Progenitor cell of endocrine pancreas (in vitro differentiated cells): ENCODE data around the gene CCRL2. TPM values are rescaled to one million over a fixed set of nuclear protein-coding genes. Genes with fewer than 3 reads are reported as not detected.

Experiments used
- DNase-seq: peaks from one replicate; pipeline ENCODE4 v3.0.0; 2021; ENCODE audit warnings: low spot score; ENCODE audit not compliant: unreplicated experiment
- H3K27ac Mint-ChIP-seq: 2 replicates; pipeline ENCODE4 v1.8.0; 2021; ENCODE audit warnings: mild to moderate bottlenecking, moderate library complexity, mixed read lengths
- H3K27me3 Mint-ChIP-seq: 2 replicates; pipeline ENCODE4 v1.8.0; 2021; ENCODE audit warnings: mixed read lengths
- H3K36me3 Mint-ChIP-seq: 2 replicates; pipeline ENCODE4 v1.8.0; 2022; ENCODE audit warnings: mixed read lengths; ENCODE audit not compliant: insufficient read depth
- H3K4me1 Mint-ChIP-seq: 2 replicates; pipeline ENCODE4 v1.8.0; 2021; ENCODE audit warnings: low read depth, mixed read lengths
- H3K4me3 Mint-ChIP-seq: 2 replicates; pipeline ENCODE4 v1.8.0; 2021; ENCODE audit warnings: low read depth, mild to moderate bottlenecking, moderate library complexity, mixed read lengths
- H3K9me3 Mint-ChIP-seq: 2 replicates; pipeline ENCODE4 v1.8.0; 2021; ENCODE audit warnings: low read depth, mixed read lengths
- total RNA-seq: library from RNA; stranded (reverse); gene quantifications from 2 replicates; pipeline ENCODE4 v1.2.1, GENCODE V29; 2021
- TF ChIP-seq, protein P1 (sequence below): fragments of 200-600 bp; sonication (generic); IDR thresholded peaks from one replicate; pipeline ENCODE4 v1.5.0; 2021; ENCODE audit warnings: antibody characterized with exemption, mild to moderate bottlenecking; ENCODE audit not compliant: unreplicated experiment

Gene CCRL2
- total RNA-seq, 1 donor from 2014 or later: not detected

GRCh38 chr3:46398186-46398955, 8.7 kb upstream of the CCRL2 start:
- TF ChIP-seq, protein P1, sequence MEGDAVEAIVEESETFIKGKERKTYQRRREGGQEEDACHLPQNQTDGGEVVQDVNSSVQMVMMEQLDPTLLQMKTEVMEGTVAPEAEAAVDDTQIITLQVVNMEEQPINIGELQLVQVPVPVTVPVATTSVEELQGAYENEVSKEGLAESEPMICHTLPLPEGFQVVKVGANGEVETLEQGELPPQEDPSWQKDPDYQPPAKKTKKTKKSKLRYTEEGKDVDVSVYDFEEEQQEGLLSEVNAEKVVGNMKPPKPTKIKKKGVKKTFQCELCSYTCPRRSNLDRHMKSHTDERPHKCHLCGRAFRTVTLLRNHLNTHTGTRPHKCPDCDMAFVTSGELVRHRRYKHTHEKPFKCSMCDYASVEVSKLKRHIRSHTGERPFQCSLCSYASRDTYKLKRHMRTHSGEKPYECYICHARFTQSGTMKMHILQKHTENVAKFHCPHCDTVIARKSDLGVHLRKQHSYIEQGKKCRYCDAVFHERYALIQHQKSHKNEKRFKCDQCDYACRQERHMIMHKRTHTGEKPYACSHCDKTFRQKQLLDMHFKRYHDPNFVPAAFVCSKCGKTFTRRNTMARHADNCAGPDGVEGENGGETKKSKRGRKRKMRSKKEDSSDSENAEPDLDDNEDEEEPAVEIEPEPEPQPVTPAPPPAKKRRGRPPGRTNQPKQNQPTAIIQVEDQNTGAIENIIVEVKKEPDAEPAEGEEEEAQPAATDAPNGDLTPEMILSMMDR: no peak
- Mint-ChIP-seq H3K9me3 (no peaks in the 10 kb centered on the region), H3K27me3 (peaks cover 17% of the 10 kb centered on the region), H3K27ac (no peak overlapping the region), H3K4me3 (no peak overlapping the region), H3K36me3 (no peaks in the 10 kb centered on the region), H3K4me1 (no peaks in the 10 kb centered on the region)
- no peak for DNase-seq

DNA sequence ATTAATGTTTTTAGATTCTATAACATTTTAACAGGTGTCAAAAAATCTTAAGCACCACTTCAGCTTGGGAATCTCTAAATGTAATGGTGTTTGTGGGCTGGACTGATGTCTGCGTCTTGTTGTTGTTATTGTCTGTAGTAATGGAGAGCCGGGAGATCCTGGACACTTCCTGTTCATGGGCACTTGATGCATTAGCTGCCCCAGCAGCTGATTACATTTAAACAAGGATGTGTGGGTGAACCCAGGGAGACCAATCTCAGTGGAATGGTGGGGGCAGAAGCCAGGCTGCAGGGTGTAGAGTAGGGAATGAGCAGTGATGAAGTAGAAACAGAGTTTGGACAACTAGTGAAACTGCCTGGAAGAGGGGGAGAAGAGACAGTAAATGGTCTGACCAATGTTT, 8.0 kb upstream of the CCRL2 start:
- H3K4me3 Mint-ChIP-seq: no peak overlapping the region
- peaks cover 20% of the 10 kb centered on the region for H3K27me3 Mint-ChIP-seq
- H3K36me3 Mint-ChIP-seq: no peaks in the 10 kb centered on the region
- DNase-seq: no peak
- H3K9me3 Mint-ChIP-seq: no peaks in the 10 kb centered on the region
- TF ChIP-seq, protein P1: no peak
- H3K4me1 Mint-ChIP-seq: no peaks in the 10 kb centered on the region
- no peak overlapping the region for H3K27ac Mint-ChIP-seq

DNA sequence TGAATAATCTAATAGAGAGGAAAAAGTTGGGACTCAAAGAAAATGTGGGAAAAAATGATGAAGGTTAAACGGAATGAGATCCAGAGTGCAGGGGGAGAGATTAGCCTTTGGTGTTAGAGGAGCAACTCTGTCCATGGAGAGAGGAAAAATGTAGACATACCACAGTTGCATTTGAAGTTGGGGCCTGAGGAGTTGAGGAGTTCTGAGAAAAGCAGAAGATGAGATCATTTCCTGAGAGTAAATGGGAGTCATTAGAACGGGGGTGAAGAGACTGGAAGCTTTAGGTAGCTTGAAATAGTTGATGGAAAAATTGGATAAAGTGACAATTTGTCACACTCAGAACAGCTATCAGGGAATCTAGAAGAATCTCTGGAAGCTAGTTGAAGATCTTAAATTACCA, 7.5 kb upstream of the CCRL2 start:
- DNase-seq: no peak
- no peaks in the 10 kb centered on the region for H3K4me1 Mint-ChIP-seq
- H3K27me3 Mint-ChIP-seq: peaks cover 18% of the 10 kb centered on the region
- no peaks in the 10 kb centered on the region for H3K36me3 Mint-ChIP-seq
- TF ChIP-seq, protein P1: no peak
- no peak overlapping the region for H3K4me3 Mint-ChIP-seq
- H3K27ac Mint-ChIP-seq: no peak overlapping the region
- H3K9me3 Mint-ChIP-seq: no peaks in the 10 kb centered on the region

- TF ChIP-seq, protein P1: no peak
- no peaks in the 10 kb centered on the region for H3K36me3 Mint-ChIP-seq
- peaks cover under 1% of the 10 kb centered on the region for H3K4me1 Mint-ChIP-seq
- H3K27me3 Mint-ChIP-seq: peaks cover 13% of the 10 kb centered on the region
- DNase-seq: no peak
- no peak overlapping the region for H3K4me3 Mint-ChIP-seq
- no peaks in the 10 kb centered on the region for H3K9me3 Mint-ChIP-seq
- H3K27ac Mint-ChIP-seq: no peak overlapping the region
Measured at GRCh38 chr3:46400000-46400734, 6.9 kb upstream of the CCRL2 start.

- H3K9me3 Mint-ChIP-seq: no peaks in the 10 kb centered on the region
- H3K27me3 Mint-ChIP-seq: peaks cover 9% of the 10 kb centered on the region
- no peak overlapping the region for H3K27ac Mint-ChIP-seq
- no peaks in the 10 kb centered on the region for H3K36me3 Mint-ChIP-seq
- DNase-seq: no peak
- H3K4me3 Mint-ChIP-seq: no peak overlapping the region
- TF ChIP-seq, protein P1: no peak
- peaks cover 7% of the 10 kb centered on the region for H3K4me1 Mint-ChIP-seq
Measured at GRCh38 chr3:46400846-46401245, 6.2 kb upstream of the CCRL2 start.
